ENCODE results near the gene CDH22. TPM values are rescaled to one million over a fixed set of nuclear protein-coding genes. Genes with fewer than 3 reads are reported as not detected.

CDH22 gene
- polyA plus RNA-seq, 5 donors: 0.04 to 0.12 (median 0.06) TPM

GRCh38 chr20:46172455-46172854 lies 135.8 kb downstream of the CDH22 start:
- no peak for DNase-seq

GRCh38 chr20:46171909-46172308 lies 136.4 kb downstream of the CDH22 start:
- no peak for DNase-seq

DNA sequence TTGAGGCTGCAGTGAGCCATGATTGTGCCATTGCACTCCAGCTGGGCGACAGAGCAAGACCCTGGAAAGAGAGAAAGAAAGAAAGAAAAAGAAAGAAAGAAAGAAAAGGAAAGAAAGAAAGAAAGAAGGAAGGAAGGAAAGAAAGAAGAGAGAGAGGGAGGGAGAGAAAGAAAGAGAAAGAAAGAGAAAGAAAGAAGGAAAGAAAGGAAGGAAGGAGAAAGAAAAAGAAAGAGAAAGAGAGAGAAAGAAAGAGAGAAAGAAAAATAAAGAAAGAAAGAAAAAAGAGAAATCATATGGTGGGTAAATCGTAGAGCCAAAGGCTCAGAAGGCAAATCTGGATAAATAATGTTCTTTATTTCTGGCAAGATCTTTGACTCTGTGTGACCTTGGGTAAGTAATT lies 136.8 kb downstream of the CDH22 start:
- DNase-seq: no peak

- DNase-seq: no peak
Observed at GRCh38 chr20:46169245-46170171, 138.8 kb downstream of the CDH22 start.

GRCh38 chr20:46168438-46168837 lies 139.9 kb downstream of the CDH22 start:
- no peak for DNase-seq

GRCh38 chr20:46167080-46167479 lies 141.2 kb downstream of the CDH22 start:
- DNase-seq: no peak

GRCh38 chr20:46164254-46164653 lies 144.0 kb downstream of the CDH22 start:
- DNase-seq: no peak

- no peak for DNase-seq
Observed at GRCh38 chr20:46161921-46162320, 146.4 kb downstream of the CDH22 start.

DNA sequence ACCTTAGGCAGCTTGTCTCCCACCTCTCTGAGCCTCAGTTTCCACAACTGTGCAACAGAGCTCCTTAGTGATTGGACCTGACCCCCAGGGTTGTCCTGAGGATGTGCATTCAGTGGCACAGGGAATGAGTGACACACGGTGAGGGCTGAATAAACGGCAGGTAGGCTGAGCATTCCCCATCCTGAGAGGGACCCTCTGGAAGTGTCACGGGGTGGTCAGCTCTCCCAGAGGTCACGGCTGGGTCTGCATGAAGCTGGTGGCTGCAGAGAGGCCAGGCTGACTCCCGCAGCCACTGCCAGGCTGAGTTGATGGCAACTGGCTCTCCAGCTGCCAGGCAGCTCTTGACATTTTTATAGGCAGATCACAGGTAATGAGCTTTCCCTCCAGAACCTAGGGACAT lies 147.6 kb downstream of the CDH22 start:
- no peak for DNase-seq

- DNase-seq: no peak
Observed at GRCh38 chr20:46159101-46159897, 149.0 kb downstream of the CDH22 start.

GRCh38 chr20:46158476-46158987 lies 149.8 kb downstream of the CDH22 start:
- DNase-seq: no peak

- DNase-seq: no peak
Observed at GRCh38 chr20:46157625-46158024, 150.7 kb downstream of the CDH22 start.

DNA sequence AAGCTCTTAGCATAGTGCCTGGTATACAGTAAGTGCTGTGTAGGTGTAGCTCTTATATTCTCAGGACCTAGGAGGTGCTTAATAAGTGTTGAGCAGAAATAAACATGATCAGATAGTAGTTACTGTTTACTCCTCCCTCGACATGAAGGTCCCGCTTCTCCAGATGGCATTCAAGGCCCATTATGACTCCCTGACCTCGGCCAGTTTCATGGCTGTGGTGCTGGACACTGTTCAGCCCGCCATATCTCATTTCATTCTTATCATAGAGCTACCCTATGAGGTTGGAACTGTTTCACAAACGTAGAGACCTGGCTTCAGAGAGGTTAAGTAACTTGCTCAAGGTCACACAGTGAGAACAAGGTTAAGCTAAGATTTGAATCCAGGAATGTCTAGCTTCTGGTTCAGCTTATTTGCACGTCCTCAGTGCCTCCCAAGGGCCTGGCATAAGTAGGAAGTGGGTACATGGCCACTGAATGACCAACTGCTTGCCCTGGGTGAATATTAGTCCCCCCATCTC lies 151.2 kb downstream of the CDH22 start:
- no peak for DNase-seq

- DNase-seq: no peak
Observed at GRCh38 chr20:46156065-46156464, 152.2 kb downstream of the CDH22 start.

DNA sequence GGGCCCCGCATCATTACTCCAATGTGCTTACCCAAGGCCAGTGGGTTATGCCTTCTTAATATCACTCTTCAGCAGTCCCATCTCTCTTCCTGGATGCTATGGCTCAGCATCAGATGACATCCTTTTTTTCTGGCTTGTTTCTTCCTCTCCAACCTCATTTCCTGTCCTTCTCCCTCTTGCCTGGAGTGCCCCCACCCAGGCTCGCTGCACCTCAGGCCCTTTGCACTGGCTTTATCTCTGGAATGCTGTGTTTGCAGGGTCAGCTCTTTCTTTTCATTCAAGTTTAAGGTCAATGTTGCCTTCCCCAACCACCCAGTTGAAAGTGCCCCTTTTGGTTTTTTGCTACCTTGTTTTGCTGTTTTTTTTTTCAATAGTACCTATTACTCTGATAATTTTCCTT lies 153.5 kb downstream of the CDH22 start:
- DNase-seq: no peak

DNA sequence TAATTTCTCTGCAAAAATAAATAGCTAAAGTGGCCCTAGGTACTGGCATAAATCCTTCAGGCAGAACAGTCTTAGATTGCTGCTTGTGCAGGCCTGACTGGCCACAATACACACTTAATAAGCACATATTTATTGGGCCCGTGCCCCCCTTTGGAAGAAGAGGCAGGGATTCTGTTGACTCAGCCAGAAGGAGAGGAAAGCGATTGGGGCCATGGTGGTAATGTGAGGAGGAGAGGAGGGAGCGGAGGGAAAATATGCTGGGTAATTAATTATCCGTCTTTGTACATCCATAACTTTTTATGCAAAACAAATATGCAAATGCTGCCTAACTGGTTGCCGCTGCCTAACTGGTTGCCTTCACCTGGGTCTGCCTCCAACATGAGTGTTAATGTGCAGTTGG lies 154.0 kb downstream of the CDH22 start:
- DNase-seq: no peak

- no peak for DNase-seq
Observed at GRCh38 chr20:46152824-46153586, 155.3 kb downstream of the CDH22 start.

GRCh38 chr20:46151936-46152335 lies 156.4 kb downstream of the CDH22 start:
- DNase-seq: no peak

DNA sequence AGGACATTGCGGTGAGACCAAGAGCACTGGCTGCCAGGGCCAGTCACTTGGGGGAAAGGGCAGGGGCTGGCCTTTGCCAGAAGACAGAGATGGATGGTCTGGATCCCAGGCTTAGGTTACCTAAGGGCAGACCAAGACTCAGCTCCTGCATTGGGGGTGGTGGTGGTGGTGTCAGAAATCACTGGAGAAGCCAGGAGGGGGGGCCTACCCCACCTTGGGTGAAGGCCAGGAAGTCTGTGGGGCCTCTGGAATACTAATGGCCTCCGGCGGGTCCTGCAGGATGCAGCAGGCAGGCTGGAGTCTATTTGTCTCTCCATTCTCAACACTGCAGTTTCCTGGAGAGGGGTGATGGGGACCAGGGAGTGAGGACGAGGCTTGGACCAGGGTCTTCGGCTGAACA lies 157.4 kb downstream of the CDH22 start:
- DNase-seq: no peak

DNA sequence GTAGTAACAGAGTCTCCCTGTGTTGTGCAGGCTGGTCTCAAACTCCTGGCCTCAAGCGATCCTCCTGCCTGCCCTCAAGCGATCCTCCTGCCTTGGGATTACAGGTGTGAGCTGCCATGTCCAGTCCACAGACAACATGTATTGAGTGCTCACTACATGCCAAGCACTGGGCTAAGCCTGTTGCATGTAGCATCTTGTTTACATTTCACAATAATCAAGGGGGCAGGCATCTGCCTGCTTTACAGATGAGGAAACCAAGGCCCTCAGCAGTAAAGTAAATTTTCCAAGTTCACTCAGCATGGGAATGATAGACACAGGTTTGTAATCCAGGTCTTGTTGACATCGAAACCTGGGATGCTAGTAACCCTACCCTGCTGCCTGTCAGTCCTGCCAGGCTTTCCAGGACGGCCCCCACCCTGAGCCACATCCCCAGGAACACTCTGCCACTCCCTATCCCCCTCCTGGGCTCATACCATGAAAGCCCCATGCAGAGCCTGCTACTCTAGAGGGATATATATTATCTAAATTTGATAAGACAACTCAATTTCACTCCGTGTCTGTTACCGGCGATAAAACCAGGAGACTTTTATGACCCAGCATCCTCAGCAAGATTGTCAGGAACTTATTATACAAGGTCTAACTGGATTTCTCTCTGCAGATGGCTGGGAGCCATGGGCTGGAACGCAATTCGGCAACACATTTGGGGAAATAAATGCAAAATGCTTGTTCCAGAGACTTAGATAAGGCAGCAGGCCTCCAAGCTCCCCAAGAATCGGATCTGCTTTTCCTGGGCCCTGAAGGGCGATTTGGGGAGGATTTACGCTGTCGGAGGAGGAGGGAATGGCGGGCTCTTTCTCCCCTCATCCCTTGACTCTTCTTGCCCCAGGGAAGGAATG lies 159.7 kb downstream of the CDH22 start:
- DNase-seq: no peak

GRCh38 chr20:46145713-46146112 lies 162.6 kb downstream of the CDH22 start:
- DNase-seq: no peak

Data from right lung (tissue), 5 donors.